ENCODE measurements around the gene CCDC171.

- TF ChIP-seq CTCF (IDR thresholded peaks at IDR 0.05 in 2 of 3, conservative IDR thresholded peaks at IDR 0.05 in 1 of 3; ENCODE audit: borderline replicate concordance in 1 of 3, insufficient read depth in 1 of 3, low read depth in 2 of 3, low read length in 2 of 3): no peak
- TF ChIP-seq POLR2AphosphoS5 (IDR thresholded peaks at IDR 0.05; ENCODE audit: low read depth, low read length): no peak
- TF ChIP-seq EZH2 (IDR thresholded peaks at IDR 0.05): no peak
Observed at GRCh38 chr9:15725953-15726352, 173.1 kb downstream of the CCDC171 start.
